Heart left ventricle (tissue), 16 donors: ENCODE results near the gene UGP2. TPM values are rescaled to one million over a fixed set of nuclear protein-coding genes. Genes with fewer than 3 reads are reported as not detected.

Source experiments
- ATAC-seq, 4 donors: fragments of 200-7000 bp; cut with Tn5 transposase; one replicate each; pipeline ENCODE4 v1.9.1; 2020 to 2022; ENCODE audit warnings: moderate library complexity in 4 of 4, mild to moderate bottlenecking in 3 of 4, moderate number of reproducible peaks in 1 of 4
- DNase-seq, 5 donors: peaks; one replicate each; pipeline ENCODE4 v3.0.0-alpha.2; 2020
- H3K27ac ChIP-seq, 12 donors: fragments of 200-600 bp; sonication (generic) in 4 of 12; one replicate each; pipeline versions ENCODE4 v1.5.0 to v1.8.0; 2016 to 2022; ENCODE audit warnings: mild to moderate bottlenecking in 2 of 12
- H3K27me3 ChIP-seq, 9 donors: fragments of 200-600 bp; sonication (generic) in 2 of 9; one replicate each; pipeline versions ENCODE4 v1.5.1 to v1.8.0; 2016 to 2022; ENCODE audit warnings: mild to moderate bottlenecking in 3 of 9
- H3K36me3 ChIP-seq, 9 donors: fragments of 200-600 bp; sonication (generic) in 2 of 9; one replicate each; pipeline versions ENCODE4 v1.5.0 to v1.8.0; 2018 to 2022; ENCODE audit warnings: mild to moderate bottlenecking in 2 of 9
- H3K4me1 ChIP-seq, 12 donors: fragments of 200-600 bp; sonication (generic) in 4 of 12; one replicate each; pipeline versions ENCODE4 v1.5.0 to v1.8.0; 2016 to 2022; ENCODE audit warnings: mild to moderate bottlenecking in 3 of 12
- H3K4me3 ChIP-seq, 12 donors: fragments of 200-600 bp; sonication (generic) in 4 of 12; one replicate each; pipeline versions ENCODE4 v1.5.0 to v1.8.0; 2017 to 2022; ENCODE audit warnings: mild to moderate bottlenecking in 9 of 12, moderate library complexity in 4 of 12
- H3K9me3 ChIP-seq, 12 donors: fragments of 200-600 bp; sonication (generic) in 4 of 12; one replicate each; pipeline versions ENCODE4 v1.5.0 to v1.8.0; 2016 to 2022; ENCODE audit warnings: mild to moderate bottlenecking in 1 of 12
- POLR2A ChIP-seq, 2 donors: fragments of 450-650 bp; IDR thresholded peaks; one replicate each; pipeline ENCODE4 v1.6.1; 2017; ENCODE audit warnings: antibody characterized with exemption in 2 of 2, mild to moderate bottlenecking in 2 of 2, moderate library complexity in 2 of 2
- WGBS, 4 donors: extraction: QIAGEN DNeasy Blood & Tissue Kit in 2 of 4; methylation state at CpG; one replicate each; pipeline versions ENCODE4 v1.1.5 to v1.1.7; 2013 to 2018; 5-methylcytosine and 5-hydroxymethylcytosine counted together
- intact Hi-C, 10 donors: fragments of 100-400 bp; cut with DNase I; formaldehyde crosslinking; loops; one replicate each; pipeline versions ENCODE4 v1.11.1 to v1.14.2; 2022
- polyA plus RNA-seq, 2 donors: library from polyadenylated mRNA; stranded (reverse); fragments of 200-250 nt; gene quantifications; one replicate each; pipeline ENCODE4 v1.2.3, GENCODE V29; 2013
- total RNA-seq, 9 donors: library from RNA; depleted of rRNA in 2 of 9; stranded (reverse); fragments of >200 nt in 2 of 9; fragmentation: NEBNext Ultra II Directional in 3 of 9; extraction: Animal tissue kit (Norgen Biotek cat#: 25700) in 3 of 9; gene quantifications; one replicate each; pipeline versions ENCODE4 v1.1.0 to v1.2.4, GENCODE V29; 2016 to 2023
- TF ChIP-seq, protein P1 (sequence below), 12 donors: fragments of 200-600 bp; sonication (generic) in 4 of 12; IDR thresholded peaks; one replicate each; pipeline versions ENCODE4 v1.5.0 to v1.8.0; 2018 to 2022; ENCODE audit warnings: antibody characterized with exemption in 12 of 12, mild to moderate bottlenecking in 5 of 12
- donor health status: ischemic (EF 13 %, LVEDD 7.1; RV severe dilation, severe dysfunction).
- donor health status: healthy with polysubstance abuse.
- donor health status: DM: no; HTN: yes; CAD: no.
- donor health status: DM: no; HTN: no; CAD: no.
- donor health status: ischemic (EF 25% LVEDD 6.9; RV normal size, moderate dysfunction).
- donor health status: ischemic (EF 25% LVEDD 5.7; RV mildly dilated, moderate dysfunction).
- donor health status: healthy.
- donor health status: DM: yes; HTN: yes; CAD: no.
- donor health status: ischemic (EF 35%, LVEDD 5.7; RV mildly dilated, moderate dysfunction).
- donor health status: nonischemic (EF 11% LVEDD 7.7; RV severe dilation, severe dysfunction).
- donor health status: DM: yes; HTN: yes; CAD: no.
- donor health status: PGD.
- donor health status: ischemic (EF 29% LVEDD 5.4; RV normal size, mild dysfunction).
- donor health status: nonischemic (EF 23%, LVEDD 6.1; RV moderate dilation, normal function).

Gene UGP2
- total and polyA plus RNA-seq, 11 donors: 175 to 1,308 (median 331) TPM

DNA sequence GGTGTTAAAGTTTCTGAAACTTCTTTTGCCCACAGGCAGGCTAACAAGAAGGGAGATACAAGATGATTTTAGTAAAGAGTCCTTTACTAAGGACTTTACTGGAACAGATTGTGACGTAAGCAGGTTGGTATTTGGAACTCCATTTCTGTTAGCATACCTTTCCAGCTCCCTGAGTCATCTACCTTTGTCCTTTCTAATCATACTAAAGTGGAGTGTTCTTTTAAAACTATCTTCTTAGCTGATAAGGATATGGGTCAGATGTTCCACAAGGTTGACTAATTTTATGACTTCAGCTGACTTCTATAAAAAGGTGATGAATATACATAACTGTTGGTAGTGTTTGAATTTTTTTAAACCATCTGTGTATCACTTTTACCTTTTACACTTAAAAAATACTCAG is 21.1 kb downstream of the UGP2 start:
- TF ChIP-seq, protein P1, sequence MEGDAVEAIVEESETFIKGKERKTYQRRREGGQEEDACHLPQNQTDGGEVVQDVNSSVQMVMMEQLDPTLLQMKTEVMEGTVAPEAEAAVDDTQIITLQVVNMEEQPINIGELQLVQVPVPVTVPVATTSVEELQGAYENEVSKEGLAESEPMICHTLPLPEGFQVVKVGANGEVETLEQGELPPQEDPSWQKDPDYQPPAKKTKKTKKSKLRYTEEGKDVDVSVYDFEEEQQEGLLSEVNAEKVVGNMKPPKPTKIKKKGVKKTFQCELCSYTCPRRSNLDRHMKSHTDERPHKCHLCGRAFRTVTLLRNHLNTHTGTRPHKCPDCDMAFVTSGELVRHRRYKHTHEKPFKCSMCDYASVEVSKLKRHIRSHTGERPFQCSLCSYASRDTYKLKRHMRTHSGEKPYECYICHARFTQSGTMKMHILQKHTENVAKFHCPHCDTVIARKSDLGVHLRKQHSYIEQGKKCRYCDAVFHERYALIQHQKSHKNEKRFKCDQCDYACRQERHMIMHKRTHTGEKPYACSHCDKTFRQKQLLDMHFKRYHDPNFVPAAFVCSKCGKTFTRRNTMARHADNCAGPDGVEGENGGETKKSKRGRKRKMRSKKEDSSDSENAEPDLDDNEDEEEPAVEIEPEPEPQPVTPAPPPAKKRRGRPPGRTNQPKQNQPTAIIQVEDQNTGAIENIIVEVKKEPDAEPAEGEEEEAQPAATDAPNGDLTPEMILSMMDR (IDR thresholded peaks at IDR 0.05): no peak
- no peak for TF ChIP-seq POLR2A (IDR thresholded peaks at IDR 0.05)
- Histone ChIP-seq H3K9me3 (no peaks in the 10 kb centered on the region), H3K4me3 (no peak overlapping the region), H3K4me1 (peaks cover 0 to 35% (median 15%) of the 10 kb centered on the region in 12 donors), H3K27me3 (no peaks in the 10 kb centered on the region), H3K36me3 (peaks cover 0 to 87% (median 70%) of the 10 kb centered on the region in 9 donors), H3K27ac (peak overlapping the region in 10 of 12 donors; percentile 11 to 73 (median 50))
- intact Hi-C loops: loop anchor here in 8 of 10 donors (2.0 to 10.0 kb wide), 4 partner anchors 166 to 268 kb away; no protein-coding TSS in a partner anchor
- 53 to 65% (median 59%) methylated on average over 1 of the region's 1 CpG for WGBS, 4 donors
- DNase-seq (no peak), ATAC-seq (peak in 3 of 4 donors; percentile 20 to 77 (median 65))

GRCh38 chr2:63863707-63864106 is 22.0 kb downstream of the UGP2 start:
- DNase-seq (no peak), ATAC-seq (peak in 2 of 4 donors; percentile 25 to 42)
- TF ChIP-seq, protein P1 (IDR thresholded peaks at IDR 0.05): no peak
- intact Hi-C loops: loop anchor here in 8 of 10 donors (2.0 to 10.0 kb wide), 4 partner anchors 166 to 269 kb away; no protein-coding TSS in a partner anchor
- Histone ChIP-seq H3K27me3 (no peaks in the 10 kb centered on the region), H3K27ac (peak overlapping the region in 11 of 12 donors; percentile 11 to 73 (median 40)), H3K9me3 (no peaks in the 10 kb centered on the region), H3K4me1 (peaks cover 0 to 35% (median 15%) of the 10 kb centered on the region in 12 donors), H3K36me3 (peaks cover 0 to 87% (median 65%) of the 10 kb centered on the region in 9 donors), H3K4me3 (no peak overlapping the region)
- 38 to 62% (median 48%) methylated on average over 1 of the region's 1 CpG for WGBS, 4 donors

DNA sequence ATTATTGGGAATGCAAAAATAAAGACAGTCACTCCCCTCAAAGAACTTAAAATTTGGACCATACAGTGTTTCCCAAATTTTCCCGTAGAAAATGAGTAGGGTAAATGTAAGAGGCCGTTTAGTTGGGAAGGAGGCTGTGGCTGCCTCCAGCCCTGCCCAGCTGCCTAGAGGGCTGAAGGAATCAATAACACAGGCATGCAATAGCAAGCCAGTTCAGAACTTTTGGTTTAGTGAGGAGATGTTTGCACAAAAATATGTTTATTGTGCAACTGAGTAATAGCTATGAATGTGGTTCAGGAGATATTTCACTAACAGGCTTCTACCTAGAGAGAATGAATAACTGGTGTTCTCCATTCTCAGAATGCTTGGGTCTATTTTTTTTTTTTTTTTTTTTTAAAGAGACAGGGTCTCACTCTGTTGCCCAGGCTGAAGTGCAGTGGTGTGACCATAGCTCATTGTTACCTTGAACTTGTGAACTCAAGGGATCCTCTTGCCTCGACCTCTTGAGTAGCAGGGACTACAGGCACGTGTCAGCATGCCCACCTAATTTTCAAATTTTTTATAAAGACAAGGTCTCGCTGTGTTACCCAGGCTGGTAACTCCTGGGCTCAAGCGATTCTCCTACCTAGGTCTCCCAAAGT is 23.6 kb downstream of the UGP2 start:
- Histone ChIP-seq H3K27me3 (no peaks in the 10 kb centered on the region), H3K36me3 (peaks cover 0 to 71% (median 53%) of the 10 kb centered on the region in 9 donors), H3K9me3 (no peaks in the 10 kb centered on the region), H3K4me3 (no peak overlapping the region), H3K4me1 (peaks cover 0 to 35% (median 15%) of the 10 kb centered on the region in 12 donors), H3K27ac (peak overlapping the region in 2 of 12 donors; percentile 22 to 54)
- intact Hi-C loops: loop anchor here in 1 of 10 donors (10.0 kb wide), 1 partner anchor 270 kb away; no protein-coding TSS in a partner anchor
- no peak for ATAC-seq
- TF ChIP-seq POLR2A (IDR thresholded peaks at IDR 0.05): no peak
- TF ChIP-seq, protein P1 (IDR thresholded peaks at IDR 0.05): no peak
- WGBS, 4 donors: 86 to 94% (median 93%) methylated on average over 6 of the region's 6 CpGs
- no peak for DNase-seq

GRCh38 chr2:63866009-63866709 is 24.5 kb downstream of the UGP2 start:
- Histone ChIP-seq H3K4me3 (no peak overlapping the region), H3K27ac (peak overlapping the region in 1 of 12 donors; percentile 22), H3K4me1 (peaks cover 0 to 37% (median 18%) of the 10 kb centered on the region in 12 donors), H3K9me3 (no peaks in the 10 kb centered on the region), H3K27me3 (no peaks in the 10 kb centered on the region), H3K36me3 (peaks cover 0 to 63% (median 45%) of the 10 kb centered on the region in 9 donors)
- intact Hi-C loops: loop anchor here in 1 of 10 donors (10.0 kb wide), 1 partner anchor 271 kb away; no protein-coding TSS in a partner anchor
- TF ChIP-seq POLR2A (IDR thresholded peaks at IDR 0.05): no peak
- TF ChIP-seq, protein P1 (IDR thresholded peaks at IDR 0.05): no peak
- DNase-seq: no peak
- ATAC-seq: no peak
- WGBS, 4 donors: 68 to 79% (median 76%) methylated on average over 2 of the region's 2 CpGs
